Nucleus accumbens (tissue), 56 donors: ENCODE measurements around the gene AGO3.
"Not testable (repeated sequence)": the region's sequence is repeated elsewhere in the genome, so short reads cannot be mapped to it uniquely, and the experiment has no call there.

Source experiments
- DNase-seq, 56 donors: peaks; one replicate each; lab custom pipeline; 2025; lab: John Stamatoyannopoulos, UW

Gene AGO3

DNA sequence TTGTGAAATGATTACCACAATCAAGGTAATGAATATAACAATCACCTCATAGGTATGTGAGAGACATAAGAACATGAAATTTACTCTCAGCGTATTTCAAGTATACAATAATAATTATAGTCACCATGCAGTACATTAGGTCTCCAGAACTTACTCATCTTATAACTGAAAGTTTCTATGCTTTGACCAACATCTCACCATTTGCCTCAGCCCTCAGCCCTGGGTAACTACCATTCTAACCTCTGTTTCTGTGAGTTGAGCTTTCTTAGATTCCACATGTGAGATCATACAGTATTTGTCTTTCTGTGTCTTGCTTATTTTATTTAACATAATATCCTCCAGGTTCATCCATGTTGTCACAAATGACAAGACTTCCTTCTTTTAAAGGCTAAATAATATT, 57.3 kb downstream of the AGO3 start:
- DNase-seq: no peak

DNA sequence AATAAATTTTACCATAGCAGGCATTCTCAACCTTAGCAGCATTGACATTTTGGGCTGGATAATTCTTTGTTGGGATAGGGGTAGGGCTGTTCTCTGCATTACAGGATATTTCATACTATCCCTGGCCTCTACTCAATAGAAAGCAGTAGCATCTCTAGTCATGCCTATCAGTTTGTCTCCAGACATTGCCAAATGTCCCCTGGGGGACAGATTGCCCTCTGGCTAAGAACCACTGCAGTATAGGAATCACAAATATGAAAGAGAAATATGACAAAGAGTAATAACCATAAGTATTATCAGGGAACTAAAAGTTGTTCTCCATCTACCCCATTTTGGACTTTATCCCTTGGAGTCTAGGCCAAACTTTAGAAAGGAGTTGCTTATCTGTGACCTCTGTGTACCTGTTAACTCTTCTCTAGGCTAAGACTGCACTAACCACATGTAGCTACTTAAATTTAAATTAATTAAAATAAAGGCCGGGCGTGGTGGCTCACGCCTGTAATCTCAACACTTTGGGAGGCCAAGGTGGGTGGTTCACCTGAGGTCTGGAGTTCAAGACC, 76.1 kb downstream of the AGO3 start:
- DNase-seq: no peak

DNA sequence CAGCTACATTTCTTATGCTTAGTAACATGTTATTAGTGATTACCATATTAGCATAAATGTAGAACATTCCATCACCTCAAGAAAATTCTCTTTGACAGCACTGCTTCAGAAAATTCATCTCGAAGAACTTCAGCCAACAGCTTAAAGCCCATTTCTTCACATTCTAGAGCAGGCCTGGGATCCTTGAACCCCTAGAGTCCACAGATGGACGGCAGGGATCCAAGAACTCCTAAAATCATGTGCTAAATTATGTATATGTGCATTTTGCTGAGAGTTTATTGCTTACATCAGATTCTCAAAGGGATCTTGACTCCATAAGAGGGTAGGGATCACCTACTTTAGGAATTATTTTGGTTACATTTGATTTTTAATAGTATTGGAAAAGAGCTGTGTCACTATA, 76.8 kb downstream of the AGO3 start:
- no peak for DNase-seq

DNA sequence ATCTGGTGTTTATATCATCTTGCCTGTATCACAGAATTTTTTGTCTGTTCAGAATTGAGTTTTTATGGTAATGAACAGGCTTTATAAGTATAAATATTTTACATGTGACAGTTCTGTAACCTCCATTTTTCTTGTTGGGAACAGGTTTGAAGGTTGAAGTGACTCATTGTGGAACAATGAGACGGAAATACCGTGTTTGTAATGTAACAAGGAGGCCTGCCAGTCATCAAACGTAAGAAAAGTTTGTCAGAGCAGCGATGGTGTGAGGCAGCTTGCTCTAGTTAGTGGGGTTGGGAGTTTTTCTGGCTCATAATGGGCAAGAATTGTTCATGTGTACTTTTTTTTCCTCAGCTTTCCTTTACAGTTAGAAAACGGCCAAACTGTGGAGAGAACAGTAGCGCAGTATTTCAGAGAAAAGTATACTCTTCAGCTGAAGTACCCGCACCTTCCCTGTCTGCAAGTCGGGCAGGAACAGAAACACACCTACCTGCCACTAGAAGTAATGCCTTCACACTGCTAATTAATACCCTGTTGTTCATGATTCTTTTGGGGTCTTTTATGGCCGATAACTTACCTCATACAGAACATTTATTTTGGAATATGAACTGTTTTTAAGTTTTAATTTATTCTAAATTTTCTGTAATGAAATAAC, 77.8 kb downstream of the AGO3 start:
- DNase-seq: peak in 1 of 56 donors; percentile 1

DNA sequence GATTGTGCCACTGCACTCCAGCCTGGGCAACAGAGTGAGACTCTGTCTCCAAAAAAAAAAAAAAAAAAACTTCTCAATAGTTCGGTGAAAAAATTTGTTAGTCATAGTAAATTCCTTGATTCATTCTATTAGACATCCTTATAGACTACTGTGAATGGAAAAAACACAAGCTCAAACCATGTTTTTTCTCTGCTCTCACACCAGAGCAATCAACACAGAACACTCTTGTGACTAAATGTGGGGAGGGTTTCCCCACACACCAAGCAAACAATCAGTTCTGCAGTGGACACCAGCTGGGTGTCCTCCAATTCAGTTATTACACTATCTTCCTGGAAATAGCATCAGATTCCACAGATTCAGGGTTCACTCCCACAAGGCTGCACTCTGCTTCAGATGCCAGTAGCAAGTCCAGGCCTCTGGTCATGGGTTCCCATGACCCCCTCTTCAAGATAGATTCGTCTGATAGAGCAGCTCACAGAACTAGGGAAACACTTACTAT, 83.9 kb downstream of the AGO3 start:
- DNase-seq: peak in 1 of 56 donors; percentile 4

DNA sequence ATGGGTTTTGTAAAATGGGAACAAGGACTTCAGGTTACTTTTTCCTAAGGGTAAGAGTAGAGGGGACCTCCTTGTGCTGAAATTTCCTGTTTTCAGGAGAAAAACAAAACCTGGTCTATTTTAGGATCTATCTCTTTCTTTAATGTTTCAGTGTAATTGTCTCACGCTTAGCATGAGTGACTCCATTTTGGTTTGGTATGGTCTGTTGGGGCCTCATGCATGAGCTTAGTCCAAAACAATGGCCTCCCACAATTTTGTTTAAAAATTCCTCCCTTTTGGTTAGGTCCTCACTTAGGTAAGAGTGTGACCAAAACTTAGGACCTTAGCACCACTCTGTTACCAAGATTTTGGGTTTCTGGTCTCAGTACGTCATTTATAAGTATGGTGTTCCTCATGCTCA, 85.8 kb downstream of the AGO3 start:
- no peak for DNase-seq

DNA sequence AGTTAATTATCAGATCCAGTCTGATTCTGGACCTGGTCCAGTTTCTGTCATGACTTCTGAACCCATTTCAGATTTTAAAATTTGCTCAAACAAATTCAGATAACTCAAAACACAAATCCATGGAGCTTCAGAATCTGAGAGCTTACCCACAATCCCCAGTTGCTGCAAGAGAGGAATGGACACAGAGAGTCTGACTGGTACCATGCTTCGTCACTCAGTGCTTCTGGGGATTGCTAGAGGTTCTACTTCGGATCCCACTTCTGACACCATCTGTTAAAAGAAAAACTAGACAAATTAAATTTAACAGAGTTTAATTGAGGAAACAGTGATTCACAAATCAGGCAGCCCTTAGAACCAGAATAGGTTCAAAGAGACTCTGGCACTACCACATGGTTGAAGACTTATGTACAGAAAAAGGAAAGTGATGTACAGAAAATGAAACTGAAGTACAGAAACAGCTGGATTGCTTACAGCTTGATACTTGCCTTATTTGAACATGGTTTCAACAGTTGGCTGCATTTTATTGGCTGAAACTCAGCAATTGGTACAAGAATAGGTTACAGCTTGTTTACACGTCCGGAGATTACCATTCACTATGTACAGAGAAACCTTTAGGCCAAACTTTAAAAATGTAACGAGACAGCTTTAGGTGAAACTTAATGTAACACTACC, 92.3 kb downstream of the AGO3 start:
- no peak for DNase-seq

DNA sequence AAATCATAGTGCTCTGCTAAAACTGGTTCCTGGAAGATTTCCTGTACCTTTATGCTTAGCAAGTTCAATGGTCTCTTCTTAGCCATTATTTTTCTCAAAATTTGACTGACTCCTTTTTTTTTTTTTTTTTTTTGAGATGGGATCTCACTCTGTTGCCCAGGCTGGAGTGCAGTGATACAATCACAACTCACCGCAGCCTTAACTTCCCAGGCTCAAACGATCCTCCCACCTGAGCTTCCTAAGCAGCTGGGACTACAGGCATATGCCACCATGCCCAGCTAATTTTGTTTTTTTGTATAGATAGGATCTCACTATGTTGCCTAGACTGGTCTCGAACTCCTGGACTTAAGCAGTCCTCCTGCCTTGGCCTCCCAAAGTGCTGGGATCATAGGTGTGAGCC, 93.1 kb downstream of the AGO3 start:
- not testable (repeated sequence) for DNase-seq

DNA sequence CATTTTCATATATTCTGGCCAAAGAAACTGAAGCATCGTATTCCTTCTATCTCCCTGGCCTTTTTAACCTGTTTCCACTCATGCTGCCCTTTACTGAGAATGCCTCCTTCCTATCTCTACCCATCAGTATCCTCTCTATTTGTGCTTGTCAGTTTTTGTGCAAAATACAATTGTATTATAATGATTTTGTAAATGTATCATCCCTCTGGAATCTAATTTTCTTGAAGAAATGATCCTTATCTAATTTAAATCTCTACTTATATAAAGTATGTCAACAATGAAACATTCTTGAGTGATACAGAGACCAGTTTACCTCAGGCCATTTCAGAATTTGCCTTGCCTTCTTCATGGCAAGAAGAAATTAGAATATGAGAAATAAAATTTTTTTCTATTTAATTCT, 93.9 kb downstream of the AGO3 start:
- DNase-seq: no peak

DNA sequence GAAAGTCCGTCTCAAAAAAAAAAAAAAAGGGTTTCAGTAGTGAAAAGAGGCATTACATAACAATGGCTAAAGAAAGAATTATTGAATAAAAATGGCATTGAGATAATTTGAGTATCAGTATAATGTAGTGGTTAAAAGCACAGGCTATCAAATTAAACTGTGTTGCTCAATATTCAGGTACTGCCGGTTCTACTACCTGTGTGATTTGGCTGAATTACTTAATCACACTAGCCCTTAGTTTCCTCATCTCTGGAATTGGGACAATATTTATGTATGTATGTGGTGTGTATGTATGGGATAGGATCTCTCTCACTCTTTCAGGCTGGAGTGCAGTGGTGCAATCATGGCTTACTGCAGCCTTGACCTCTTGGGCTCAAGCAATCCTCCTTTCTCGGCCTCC, 96.9 kb downstream of the AGO3 start:
- no peak for DNase-seq

DNA sequence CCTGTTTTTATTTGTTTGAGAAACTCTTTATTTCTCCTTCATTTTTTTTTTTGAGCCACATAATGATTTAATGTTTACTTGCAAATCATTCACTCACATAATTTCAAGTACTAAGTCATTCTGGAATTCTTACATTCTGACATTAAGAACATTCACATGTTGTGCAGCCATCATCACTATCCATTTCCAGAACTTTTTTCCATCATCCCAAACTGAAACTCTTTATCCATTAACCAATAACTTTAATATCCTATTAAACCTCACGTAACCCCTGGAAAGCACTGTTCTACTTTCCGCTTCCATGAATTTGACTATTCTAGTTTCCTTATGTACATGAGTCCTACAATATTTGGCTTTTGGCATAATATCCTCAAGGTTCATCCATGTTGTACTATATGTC, 100.5 kb downstream of the AGO3 start:
- no peak for DNase-seq

DNA sequence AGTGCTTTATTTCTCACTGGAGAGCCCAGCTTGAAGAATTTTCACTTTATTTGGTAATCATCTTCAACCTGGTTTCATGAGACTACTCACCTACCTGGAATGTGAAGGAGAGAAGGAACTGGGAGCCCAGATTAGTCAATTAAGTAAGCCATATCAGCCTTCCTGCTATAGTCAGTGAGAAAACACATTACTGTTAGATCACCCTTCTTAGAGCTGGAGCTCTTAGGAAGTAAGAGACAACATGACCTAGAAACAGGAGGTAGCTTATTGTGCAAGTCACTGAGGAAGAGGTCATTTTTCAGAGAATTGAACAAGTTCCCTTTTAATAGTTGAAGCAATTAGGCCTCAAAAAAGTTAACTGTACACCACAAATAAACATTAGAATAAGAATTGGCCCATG, 103.8 kb downstream of the AGO3 start:
- no peak for DNase-seq

DNA sequence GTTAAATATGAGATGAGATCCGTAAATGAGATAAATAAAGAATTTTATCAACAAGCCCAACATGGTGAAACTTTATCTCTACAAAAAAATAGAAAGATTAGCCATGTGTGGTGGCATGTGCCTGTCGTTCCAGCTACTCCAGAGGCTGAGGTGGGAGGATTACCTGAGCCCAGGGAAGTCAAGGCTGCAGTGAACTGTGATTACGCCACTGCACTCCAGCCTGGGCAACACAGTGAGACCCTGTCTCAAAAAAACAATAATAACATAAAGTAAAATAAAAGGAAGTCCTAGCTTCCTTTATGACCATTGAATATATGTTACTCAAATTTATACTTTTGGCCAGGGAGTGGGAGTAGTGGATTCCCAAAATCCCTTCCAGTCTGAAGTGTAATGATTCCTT, 104.2 kb downstream of the AGO3 start:
- DNase-seq: no peak

DNA sequence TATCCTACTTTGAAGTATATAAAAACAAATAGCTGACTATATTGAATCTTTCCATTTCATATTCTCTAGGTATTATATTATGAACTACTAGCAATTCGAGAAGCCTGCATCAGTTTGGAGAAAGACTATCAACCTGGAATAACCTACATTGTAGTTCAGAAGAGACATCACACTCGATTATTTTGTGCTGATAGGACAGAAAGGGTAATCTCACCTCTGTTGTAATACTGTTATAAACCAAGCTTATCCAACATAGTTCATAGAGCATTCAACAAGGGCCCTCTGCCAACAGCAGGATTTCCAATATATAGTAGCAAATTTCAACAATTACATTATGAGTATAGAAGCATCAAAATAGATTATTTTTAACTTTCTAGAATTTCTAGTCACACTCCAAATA, 109.3 kb downstream of the AGO3 start:
- no peak for DNase-seq

DNA sequence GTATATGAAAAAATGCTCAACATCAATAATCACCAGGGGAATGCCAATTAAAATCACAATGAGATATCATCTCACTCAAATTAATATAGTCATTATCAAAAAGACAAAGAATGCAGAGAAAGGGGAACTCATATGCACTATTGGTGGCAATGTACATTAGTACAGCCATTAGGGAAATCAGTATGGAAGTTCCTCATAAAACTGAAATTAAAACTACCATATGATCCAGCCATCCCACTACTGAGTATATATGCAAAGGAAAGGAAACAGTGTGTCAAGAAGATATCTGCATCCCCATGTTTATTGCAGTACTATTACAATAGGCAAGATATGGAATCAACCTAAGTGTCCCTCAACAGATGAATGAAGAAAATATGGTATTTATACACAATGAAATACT, 120.9 kb downstream of the AGO3 start:
- no peak for DNase-seq

DNA sequence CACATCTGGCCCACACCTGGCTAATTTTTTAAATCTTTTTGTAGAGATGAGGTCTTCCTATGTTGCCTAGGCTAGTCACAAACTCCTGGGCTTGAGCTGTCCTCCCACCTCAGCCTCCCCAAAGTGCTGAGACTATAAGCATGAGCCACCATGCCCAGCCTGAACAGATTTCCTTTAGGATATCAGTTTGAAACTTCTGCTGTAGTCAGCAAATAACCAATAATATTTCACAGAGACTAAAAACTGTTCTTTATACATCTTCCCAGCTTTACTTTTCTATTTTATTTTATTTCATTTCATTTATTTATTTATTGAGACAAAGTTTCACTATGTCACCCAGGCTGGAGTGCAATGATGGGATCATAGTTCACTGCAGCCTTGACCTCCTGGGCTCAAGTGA, 123.1 kb downstream of the AGO3 start:
- no peak for DNase-seq

DNA sequence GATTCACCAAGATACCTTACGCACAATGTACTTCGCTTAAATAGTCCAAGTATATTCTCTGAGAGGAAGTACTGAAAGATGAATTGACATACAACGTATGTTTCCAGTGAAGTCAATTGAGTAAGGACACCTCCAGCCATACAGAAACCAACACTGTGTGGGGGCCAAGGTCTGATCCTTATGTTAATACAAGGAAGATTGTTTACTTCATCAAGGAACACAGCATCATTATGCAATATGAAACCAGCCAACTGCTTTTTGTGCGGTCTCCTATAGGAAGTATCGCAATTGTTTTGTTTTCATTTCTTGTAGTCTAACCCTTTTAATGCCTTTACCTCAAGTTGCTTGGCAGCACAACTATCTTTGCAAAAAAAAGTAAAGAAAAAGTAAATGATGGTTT, 124.8 kb downstream of the AGO3 start:
- DNase-seq: no peak

DNA sequence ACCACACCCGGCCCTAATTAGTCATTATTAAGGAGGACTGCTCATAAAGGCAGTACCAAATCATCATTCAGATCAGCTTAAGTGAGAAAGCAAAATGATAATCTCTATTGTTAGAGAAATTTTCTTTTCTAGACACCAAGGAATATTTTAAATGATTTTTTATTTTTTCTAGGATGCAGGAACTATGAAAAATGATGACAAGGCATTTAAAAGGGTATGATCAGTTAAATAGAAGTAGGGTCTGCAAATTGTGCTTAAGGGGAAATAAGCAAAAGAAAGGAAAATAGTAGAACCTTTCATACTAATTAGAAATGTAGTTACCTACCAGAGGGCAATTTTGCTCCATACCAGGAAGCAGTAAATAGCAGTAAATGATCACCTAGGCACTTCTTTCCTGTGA, 131.4 kb downstream of the AGO3 start:
- DNase-seq: no peak

DNA sequence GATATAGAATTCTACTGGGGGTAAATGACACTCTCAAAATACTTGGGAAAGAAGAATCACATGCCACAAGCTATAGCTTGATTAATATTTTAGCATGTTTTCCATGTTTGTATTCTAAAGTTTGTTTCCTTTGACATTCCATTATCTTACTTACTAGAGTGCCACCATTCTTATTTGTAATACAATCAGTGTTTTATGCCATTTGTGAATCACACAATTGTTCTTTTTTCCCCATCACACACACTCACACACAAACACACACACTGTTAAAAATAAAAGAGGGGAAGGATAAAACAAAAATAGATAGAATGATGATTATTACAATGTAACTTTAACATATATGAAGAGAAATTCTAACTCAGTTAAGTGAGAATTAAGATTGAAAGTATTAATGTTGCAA, 137.0 kb downstream of the AGO3 start:
- DNase-seq: no peak

DNA sequence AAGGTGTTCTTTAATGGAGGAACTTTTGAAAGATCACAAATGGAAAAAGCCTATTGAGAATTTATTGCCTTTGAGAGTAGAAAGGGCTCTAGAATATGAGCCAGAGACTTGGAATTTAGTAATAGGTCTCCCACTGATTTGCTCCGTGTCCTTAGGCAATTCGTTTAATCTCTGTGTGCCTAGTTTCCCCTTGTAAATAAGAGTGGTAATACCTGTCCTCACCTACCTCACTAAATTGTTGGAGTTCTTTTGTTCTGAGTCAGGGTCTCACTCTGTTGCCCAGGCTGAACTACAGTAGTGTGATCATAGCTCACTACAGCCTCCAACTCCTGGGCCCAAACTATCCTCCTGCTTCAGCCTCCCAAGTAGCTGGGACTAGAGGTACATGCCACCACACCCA, 138.0 kb downstream of the AGO3 start:
- no peak for DNase-seq

DNA sequence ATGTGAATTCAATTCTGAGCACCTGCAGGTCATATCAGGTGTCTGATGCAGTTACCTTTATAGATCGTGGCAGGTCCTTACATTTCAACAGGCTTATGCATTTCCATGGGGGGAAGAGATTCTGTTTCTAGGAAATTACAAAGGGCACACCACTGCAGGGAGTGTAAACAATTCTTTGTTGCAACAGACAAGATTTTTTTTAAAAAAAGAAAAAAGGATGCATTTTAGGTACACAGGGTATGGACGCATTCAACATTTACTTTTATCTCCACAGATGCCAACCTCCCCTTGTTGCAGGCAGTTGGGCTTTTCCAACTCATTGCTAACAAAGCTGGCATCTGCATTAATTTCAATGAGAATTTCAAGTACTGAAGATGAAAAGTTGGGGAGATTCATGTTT, 139.4 kb downstream of the AGO3 start:
- DNase-seq: no peak

DNA sequence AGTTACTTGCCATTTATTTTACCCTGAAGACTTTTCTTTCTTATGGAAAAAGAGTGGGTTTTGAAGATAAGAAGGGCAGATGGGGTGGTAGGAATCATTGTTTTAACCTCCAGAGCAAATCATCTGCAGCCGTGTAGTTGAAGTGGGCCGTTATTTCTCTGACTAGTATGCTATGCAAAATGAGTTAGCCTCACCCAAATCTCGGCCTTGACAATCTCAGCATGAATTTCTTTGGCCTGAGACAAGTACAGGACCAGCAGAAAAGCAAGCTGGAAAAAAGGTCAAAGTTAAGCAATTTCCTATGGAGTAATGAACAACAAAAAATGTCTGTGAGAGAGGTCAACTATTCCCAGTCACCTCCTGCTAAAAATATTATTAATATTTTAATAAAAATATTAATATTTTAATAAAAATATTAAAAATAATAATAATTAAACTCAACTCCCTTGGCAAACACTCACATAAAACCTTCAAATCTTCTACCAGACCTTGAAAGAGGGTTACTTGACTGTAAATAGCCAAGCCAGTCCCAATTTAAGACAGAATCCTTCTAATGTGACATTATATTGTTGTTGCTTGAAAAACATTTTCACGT, 146.2 kb downstream of the AGO3 start:
- DNase-seq: no peak
